Astrocyte of the hippocampus (primary cell): ENCODE data around the gene SGSM2.

Experiments used
- DNase-seq: peaks from one replicate; pipeline ENCODE4 v3.0.0; 2011; ENCODE audit warnings: low read depth, low spot score

Gene SGSM2

DNA sequence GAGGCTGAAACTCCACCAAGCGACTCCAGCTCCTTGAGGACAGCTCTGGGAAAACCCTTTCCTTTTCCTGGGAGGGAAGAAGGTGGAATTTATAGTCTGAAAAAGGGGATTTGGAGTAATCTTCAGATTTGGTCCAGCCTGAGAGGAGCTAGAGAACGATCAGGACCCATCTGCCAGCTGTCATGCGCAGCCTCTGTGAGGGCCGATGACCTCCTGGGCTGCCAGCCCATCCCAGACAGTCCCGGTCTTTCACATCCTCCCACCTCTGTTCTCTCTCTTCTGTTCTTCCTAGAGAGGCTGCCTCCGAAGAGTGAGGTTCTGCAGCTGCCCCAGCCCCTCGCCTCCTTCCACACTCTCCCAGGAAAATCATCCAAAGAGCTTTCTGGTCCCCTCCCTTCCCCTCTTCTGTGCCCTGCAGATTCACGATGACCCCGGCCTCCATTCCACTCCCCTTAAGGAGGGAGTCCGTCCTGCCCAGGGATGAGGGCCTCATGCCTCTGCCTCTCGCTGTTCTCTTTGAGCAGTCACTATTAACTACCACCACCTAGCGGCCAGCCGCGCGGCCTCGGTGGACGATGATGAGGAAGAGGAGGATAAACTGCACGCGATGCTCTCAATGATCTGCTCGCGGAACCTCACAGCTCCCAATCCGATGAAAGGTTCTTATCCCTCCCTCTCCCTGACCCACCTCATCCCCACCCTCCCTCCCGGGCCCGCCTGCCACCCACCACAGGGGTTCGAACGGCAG is 29.6 kb downstream of the SGSM2 start:
- no peak for DNase-seq

- DNase-seq: no peak
Measured at GRCh38 chr17:2368359-2368758, 31.1 kb downstream of the SGSM2 start.

DNA sequence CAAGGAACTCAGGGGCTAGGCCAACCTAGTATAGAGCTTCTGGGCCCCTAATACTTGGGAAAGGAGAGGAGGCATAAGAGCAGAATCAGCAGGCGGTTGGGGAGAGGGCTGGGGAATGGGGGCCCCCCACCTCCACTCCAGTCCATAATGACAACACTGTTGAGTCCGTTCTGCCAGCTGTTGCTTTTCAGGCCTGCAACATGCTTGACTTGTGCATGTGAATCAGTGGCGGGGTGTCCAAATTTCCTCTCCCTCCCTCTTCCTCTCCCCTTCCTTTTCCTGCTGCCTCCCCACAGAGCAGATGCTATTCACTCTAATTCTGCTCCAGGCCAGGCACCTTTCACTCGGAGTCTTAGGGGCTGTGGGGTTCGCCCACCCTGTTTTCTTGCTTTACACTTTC is 31.7 kb downstream of the SGSM2 start:
- no peak for DNase-seq

- peak; percentile 49 for DNase-seq
Measured at GRCh38 chr17:2369551-2370210, 32.4 kb downstream of the SGSM2 start.

GRCh38 chr17:2370211-2370589 is 32.9 kb downstream of the SGSM2 start:
- DNase-seq: no peak

DNA sequence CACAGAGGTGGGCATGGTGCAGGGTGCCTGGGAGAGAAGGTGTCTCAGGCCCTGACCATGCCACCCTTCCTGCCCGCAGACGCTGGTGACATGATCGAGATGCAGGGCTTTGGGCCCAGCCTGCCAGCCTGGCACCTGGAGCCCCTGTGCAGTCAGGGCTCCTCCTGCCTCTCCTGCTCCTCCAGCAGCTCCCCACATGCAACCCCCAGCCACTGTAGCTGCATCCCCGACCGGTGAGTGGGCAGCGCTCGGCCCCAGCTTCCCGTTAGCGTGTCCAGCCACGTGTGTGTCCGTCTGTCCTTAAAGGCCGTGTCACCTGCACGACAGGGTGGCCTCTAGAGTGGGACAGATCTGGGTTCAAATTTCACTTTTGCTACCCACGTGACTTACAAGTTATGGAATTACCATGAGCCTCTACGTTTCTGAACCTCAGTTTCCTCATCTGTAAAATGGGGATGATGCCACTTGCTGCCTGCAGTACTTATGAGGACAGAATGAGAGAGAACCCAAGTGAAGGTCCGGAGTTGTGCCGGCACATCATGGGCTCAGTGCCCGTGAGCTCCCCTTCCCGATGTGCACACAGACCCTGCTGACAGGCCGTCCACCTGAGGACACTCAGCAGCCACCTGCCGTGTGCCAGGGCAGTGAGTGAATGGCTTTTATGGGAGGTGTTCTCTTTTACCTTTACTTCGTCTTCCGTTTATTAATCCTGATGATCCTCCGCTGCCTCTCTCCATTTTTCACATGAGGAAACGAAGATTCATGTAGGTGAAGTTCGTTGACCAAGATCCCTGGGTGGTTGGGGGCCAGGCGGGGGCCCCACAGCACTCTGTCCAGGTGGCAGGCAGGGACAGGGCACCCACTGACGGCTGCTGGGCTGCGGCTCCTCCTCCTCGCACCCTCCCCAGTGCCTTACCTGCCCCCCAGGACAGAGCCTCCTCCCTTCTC is 34.2 kb downstream of the SGSM2 start:
- DNase-seq: no peak

- DNase-seq: no peak
Measured at GRCh38 chr17:2372180-2372579, 34.9 kb downstream of the SGSM2 start.

DNA sequence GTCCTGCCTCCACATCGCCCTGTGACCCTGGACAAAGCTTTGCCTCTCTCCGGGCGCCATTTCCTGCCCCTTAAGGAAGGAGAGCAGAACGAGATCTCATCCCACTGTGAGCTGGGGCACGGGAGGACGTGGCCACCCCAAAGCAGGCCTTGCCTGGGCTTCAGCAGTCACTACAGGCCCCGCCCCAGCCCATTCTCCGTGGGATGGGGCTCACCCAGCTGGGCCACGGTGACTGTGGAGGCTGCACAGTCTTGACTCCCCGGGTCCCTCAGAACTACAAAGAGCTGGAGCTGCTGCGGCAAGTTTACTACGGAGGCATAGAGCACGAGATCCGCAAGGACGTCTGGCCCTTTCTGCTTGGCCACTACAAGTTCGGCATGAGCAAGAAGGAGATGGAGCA is 35.4 kb downstream of the SGSM2 start:
- DNase-seq: no peak

- DNase-seq: no peak
Measured at GRCh38 chr17:2373179-2373578, 35.9 kb downstream of the SGSM2 start.

- no peak for DNase-seq
Measured at GRCh38 chr17:2374549-2375285, 37.4 kb downstream of the SGSM2 start.

DNA sequence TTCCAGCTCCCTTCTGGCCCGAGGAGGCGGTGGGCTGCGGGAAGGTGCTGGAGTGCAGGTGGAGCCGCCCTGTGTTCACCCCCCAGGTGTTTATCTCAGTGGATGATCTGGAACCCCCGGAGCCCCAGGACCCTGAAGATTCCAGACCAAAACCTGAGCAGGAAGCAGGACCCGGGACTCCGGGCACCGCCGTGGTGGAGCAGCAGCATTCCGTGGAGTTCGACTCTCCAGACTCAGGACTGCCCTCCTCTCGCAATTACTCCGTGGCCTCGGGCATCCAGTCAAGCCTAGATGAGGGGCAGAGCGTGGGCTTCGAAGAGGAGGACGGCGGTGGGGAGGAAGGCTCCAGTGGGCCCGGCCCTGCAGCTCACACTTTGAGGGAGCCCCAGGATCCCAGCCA is 38.1 kb downstream of the SGSM2 start:
- no peak for DNase-seq

GRCh38 chr17:2376107-2376506 is 38.8 kb downstream of the SGSM2 start:
- no peak for DNase-seq

DNA sequence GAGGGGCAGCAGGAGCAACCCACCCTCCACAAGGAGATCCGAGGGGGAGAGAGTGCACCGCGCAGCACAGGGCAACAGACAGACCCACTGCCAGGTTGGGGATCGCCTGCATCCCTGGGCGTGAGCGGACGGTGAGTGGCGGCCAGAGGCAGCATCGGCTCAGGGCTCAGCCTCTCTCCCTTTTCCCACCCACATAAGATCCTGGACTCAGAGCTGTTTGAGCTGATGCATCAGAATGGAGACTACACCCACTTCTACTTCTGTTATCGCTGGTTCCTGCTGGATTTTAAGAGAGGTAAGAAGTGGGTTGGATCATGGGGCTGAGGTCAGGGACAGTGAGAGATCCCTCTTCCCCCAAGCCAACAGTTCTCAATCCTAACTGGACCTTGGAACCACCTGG is 40.4 kb downstream of the SGSM2 start:
- DNase-seq: no peak

DNA sequence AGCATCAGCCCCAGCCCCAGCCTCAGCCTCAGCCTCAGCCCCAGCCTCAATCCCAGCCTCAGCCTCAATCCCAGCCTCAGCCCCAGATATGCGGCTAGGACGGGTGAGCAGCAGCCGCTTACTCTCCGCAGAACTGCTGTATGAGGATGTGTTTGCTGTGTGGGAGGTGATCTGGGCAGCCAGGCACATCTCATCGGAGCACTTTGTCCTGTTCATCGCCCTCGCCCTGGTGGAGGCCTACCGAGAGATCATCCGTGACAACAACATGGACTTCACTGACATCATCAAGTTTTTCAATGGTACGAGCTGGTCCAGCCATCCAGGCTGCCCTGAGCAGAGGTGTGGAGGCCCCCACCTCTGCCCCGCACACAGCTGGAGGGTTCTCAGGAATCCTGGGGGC is 41.6 kb downstream of the SGSM2 start:
- DNase-seq: no peak

DNA sequence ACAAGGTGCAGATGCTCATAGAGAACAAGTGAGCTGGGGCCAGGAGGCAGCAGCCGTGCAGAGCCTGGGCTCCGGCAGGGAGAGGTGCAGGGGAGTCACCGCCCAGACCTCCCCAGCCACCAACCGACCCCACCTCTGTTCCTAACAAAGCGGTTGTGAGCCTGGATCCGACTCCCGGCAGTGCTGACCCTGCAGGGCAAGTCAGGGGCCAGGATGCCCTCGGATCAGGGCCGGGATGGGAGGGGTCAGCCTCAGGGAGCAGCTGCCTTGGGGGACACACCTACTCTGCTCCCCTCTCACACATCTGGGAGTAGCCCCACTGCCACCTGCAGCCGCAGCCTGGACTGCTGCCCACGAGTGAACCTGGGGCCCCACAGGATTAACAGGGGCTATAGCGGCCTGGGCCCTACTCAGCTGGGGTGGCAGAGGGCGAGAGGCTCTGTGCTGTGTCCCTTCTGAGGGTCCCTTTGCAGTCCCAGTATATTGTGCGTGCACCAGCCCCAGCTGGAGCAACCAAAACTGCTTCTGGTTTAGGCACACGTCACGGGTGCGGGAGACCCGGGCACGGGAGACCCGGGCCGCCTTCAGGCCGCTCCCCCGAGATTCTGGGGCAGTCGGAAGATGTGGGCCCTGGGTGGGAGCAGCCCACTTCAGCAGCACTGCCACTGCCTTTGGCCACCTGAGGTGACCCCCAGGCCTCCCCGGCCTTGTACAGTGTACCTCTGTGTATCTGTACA is 42.4 kb downstream of the SGSM2 start:
- no peak for DNase-seq

GRCh38 chr17:2380226-2380922 is 43.1 kb downstream of the SGSM2 start:
- DNase-seq: peak; percentile 26

- DNase-seq: no peak
Measured at GRCh38 chr17:2380950-2381649, 43.8 kb downstream of the SGSM2 start.

DNA sequence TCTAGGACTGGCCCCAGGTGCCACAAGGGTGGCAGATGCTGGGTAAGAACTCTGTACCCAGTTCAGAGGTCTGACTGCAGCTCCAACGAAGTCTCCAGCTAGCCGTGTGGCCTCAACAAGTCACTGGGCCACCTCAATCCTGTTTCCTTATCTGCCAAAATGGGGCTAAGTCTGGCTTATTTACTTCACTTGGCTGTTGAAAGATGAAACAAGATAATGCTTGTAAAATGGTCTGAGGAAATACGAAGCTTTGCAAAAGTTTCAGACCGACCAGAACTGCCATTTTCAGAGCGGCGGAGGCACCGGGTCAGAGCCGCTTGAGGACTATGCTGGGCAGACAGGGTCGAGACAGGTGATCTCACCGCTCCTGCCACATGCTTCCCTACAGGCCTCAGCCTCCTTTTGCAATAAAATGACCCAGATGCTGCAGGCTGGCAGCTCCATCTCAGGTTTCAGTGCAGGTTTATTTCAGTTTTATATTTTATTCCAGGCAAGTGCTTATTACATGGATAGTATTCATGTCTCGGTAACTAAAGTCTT is 46.4 kb downstream of the SGSM2 start:
- DNase-seq: no peak

DNA sequence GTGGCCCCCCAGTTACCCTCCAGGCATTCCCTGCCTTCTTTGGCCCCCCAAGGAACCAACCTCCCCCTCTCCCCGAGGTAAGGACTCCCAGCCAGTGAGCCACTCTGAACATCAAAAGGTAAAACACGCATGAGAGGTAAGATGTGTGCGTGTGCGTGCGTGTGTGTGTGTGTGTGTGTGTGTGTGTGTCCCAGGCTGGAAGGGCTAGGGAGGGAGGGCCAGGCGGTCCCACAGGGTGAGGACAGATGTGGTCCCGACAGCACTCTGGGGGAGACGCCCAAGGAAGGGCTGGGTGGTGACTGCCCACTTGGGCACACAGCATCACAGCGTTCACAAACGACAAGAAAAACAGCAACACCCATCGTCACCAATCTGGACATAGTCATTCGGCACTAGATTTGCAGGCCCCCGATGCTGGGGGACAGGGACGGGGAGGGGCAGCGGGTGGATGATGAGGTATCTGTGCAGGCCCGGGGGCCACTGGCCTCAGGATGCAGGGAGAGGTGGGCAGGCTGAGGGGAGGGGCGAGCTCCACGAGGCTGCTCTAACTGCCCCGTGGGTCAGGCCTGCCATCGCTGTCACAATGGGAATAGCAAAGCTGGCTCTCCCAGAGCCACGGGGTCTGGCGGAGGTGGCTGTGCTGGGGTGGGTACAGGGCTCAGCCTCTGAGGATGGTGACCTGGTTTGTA is 47.3 kb downstream of the SGSM2 start:
- DNase-seq: no peak
